ENCODE data around the gene YTHDC1. TPM values are rescaled to one million over a fixed set of nuclear protein-coding genes. Genes with fewer than 3 reads are reported as not detected.
A peak's percentile ranks its signal among the peaks of the same experiment; 100 is the strongest.

YTHDC1 gene
- total RNA-seq, 4 donors from 2014 or later: 28.0 to 73.1 (median 34.9) TPM

DNA sequence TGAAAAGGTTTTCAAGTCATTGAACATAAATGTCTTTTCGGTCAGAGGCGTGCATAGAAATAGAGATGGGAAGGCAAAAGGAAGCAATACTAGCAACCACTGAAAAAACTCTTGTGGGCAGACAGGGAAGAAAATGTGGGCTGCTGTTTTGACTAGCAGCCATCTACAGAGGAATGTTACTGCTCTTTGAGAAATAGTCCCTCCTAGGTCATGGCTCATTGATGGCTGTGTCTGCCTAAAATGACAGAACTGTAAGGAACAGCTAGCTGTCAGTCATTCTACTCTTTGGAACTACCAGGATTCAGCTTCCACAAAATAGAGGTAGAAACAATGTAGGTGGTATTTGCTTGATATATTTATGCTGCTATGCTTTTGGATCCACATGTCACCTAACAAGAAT lies 77.5 kb downstream of the YTHDC1 start:
- no peaks in the 10 kb centered on the region for H3K36me3 ChIP-seq
- no peak overlapping the region for H3K4me3 ChIP-seq
- H3K27me3 ChIP-seq: no peaks in the 10 kb centered on the region
- no peaks in the 10 kb centered on the region for H3K4me1 ChIP-seq
- ATAC-seq (no peak), DNase-seq (no peak)
- H3K27ac ChIP-seq: no peak overlapping the region
- intact Hi-C loops (cut with DNase I; ENCODE audit: low total_unique reads): loop anchor here (1.0 kb wide), 1 partner anchor 104 kb away; no protein-coding TSS in a partner anchor
- no peaks in the 10 kb centered on the region for H3K9me3 ChIP-seq
- in situ Hi-C loops (cut with MboI; ENCODE audit: low sequenced_read_pairs in 4 of 4): loop anchor here in 3 of 4 donors (5.0 kb wide), 1 partner anchor 110 kb away; no protein-coding TSS in a partner anchor
- no peak for TF ChIP-seq POLR2A (IDR thresholded peaks at IDR 0.05)
- TF ChIP-seq, protein P1, sequence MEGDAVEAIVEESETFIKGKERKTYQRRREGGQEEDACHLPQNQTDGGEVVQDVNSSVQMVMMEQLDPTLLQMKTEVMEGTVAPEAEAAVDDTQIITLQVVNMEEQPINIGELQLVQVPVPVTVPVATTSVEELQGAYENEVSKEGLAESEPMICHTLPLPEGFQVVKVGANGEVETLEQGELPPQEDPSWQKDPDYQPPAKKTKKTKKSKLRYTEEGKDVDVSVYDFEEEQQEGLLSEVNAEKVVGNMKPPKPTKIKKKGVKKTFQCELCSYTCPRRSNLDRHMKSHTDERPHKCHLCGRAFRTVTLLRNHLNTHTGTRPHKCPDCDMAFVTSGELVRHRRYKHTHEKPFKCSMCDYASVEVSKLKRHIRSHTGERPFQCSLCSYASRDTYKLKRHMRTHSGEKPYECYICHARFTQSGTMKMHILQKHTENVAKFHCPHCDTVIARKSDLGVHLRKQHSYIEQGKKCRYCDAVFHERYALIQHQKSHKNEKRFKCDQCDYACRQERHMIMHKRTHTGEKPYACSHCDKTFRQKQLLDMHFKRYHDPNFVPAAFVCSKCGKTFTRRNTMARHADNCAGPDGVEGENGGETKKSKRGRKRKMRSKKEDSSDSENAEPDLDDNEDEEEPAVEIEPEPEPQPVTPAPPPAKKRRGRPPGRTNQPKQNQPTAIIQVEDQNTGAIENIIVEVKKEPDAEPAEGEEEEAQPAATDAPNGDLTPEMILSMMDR (IDR thresholded peaks at IDR 0.05 in 4 of 5, conservative IDR thresholded peaks at IDR 0.05 in 1 of 5): no peak

DNA sequence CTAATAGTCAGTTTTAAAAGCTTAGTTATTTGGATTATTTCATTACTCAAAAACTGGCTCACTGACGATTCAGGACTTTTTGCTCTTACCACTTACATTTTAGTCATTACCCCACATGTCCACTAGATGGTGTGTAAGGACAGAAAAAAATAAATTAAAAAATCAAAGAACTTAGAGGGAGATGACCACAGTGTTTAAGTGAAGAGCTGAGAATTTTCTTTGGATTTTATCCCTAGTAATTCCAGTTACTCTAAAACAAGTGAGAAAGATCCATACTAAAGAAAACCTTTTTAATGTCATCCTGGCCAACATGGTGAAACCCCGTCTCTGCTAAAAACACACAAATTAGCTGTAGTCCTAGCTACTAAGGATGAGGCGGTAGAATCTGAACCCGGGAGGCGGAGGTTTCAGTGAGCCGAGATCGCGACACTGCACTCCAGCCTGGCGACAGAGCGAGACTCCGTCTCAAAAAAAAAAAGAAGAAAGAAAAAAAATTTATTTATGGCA lies 78.0 kb downstream of the YTHDC1 start:
- ATAC-seq: peak in 1 of 2 donors; percentile 42
- DNase-seq: no peak
- no peaks in the 10 kb centered on the region for H3K4me1 ChIP-seq
- in situ Hi-C loops (cut with MboI; ENCODE audit: low sequenced_read_pairs in 4 of 4): loop anchor here in 3 of 4 donors (5.0 kb wide), 1 partner anchor 110 kb away; no protein-coding TSS in a partner anchor
- TF ChIP-seq POLR2A (IDR thresholded peaks at IDR 0.05): no peak
- TF ChIP-seq, protein P1 (IDR thresholded peaks at IDR 0.05 in 4 of 5, conservative IDR thresholded peaks at IDR 0.05 in 1 of 5): peak; percentile 51 to 76 (median 73)
- intact Hi-C loops (cut with DNase I; ENCODE audit: low total_unique reads): loop anchor here (1.0 kb wide), 1 partner anchor 104 kb away; no protein-coding TSS in a partner anchor
- H3K4me3 ChIP-seq: no peak overlapping the region
- no peaks in the 10 kb centered on the region for H3K27me3 ChIP-seq
- H3K27ac ChIP-seq: no peak overlapping the region
- H3K36me3 ChIP-seq: no peaks in the 10 kb centered on the region
- H3K9me3 ChIP-seq: no peaks in the 10 kb centered on the region

DNA sequence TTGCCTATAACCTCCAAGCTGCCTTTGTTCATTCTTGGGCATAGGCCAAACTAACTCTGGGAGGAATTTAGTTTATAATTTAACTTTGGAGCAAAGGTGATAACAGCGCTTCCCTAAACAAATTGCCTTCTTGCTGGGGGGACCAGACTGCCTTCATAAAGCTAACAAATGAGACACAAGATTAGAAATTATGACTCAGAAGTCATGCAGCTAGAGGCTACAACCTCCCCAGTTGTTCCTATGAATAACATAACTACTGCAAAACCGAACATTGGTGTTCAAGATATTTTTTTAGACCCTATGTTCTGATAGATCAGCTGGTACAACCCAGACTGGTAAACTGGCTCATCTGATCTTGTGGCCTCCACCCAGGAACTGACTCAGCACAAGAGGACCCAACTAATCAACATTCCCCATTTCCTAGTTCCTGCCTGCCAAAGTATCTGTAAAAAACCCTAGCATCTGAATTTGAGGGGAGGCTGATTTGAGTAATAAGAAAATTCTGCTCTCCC lies 82.4 kb downstream of the YTHDC1 start:
- Histone ChIP-seq H3K36me3 (no peaks in the 10 kb centered on the region), H3K4me3 (no peak overlapping the region), H3K9me3 (no peaks in the 10 kb centered on the region), H3K4me1 (no peaks in the 10 kb centered on the region), H3K27ac (no peak overlapping the region), H3K27me3 (no peaks in the 10 kb centered on the region)
- intact Hi-C loops (cut with DNase I; ENCODE audit: low total_unique reads) (no loop called here), in situ Hi-C loops (cut with MboI; ENCODE audit: low sequenced_read_pairs in 4 of 4) (no loop called here)
- ATAC-seq: no peak
- no peak for TF ChIP-seq POLR2A (IDR thresholded peaks at IDR 0.05)
- TF ChIP-seq, protein P1 (IDR thresholded peaks at IDR 0.05 in 4 of 5, conservative IDR thresholded peaks at IDR 0.05 in 1 of 5): no peak
- no peak for DNase-seq

DNA sequence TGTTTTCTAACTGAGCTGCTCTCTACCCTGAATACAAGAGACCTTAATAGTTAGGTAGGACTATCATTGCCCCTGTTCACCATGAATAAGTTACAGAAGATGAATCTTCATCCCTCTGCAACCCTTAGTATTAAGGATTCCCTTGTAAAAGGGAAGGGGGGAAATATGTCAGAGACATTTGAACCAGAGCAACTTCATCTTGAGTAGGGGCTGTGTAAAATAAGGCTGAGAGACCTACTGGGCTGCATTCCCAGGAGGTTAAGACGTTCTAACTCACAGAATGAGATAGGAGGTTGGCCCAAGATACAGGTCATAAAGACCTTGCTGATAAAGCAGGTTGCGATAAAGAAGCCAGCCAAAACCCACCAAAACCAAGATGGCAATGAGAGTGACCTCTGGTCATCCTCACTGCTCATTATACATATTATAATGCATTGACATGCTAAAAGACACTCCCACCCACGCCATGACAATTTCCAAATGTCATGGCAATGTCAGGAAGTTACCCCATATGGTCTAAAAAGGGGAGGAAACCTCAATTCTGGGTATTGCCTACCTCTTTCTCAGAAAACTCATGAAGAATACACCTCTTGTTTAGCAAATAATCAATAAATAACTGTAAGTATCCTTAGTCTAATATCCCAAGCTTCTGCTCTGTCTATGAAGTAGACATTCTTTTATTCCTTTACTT lies 84.9 kb downstream of the YTHDC1 start:
- no peaks in the 10 kb centered on the region for H3K36me3 ChIP-seq
- ATAC-seq (no peak), DNase-seq (no peak)
- no peak for TF ChIP-seq POLR2A (IDR thresholded peaks at IDR 0.05)
- TF ChIP-seq, protein P1 (IDR thresholded peaks at IDR 0.05 in 4 of 5, conservative IDR thresholded peaks at IDR 0.05 in 1 of 5): no peak
- no peaks in the 10 kb centered on the region for H3K27me3 ChIP-seq
- no peaks in the 10 kb centered on the region for H3K9me3 ChIP-seq
- no peaks in the 10 kb centered on the region for H3K4me1 ChIP-seq
- no peak overlapping the region for H3K4me3 ChIP-seq
- H3K27ac ChIP-seq: no peak overlapping the region
- in situ Hi-C loops (cut with MboI; ENCODE audit: low sequenced_read_pairs in 4 of 4) (no loop called here), intact Hi-C loops (cut with DNase I; ENCODE audit: low total_unique reads) (no loop called here)

Other genes with a start within 250 kb of the YTHDC1 start
- not detected for gene TMPRSS11F, start 220.2 kb downstream of the YTHDC1 start, total RNA-seq
- gene TMPRSS11B, start 104.4 kb downstream of the YTHDC1 start, total RNA-seq: not detected
- not detected for gene TMPRSS11E, start 97.4 kb upstream of the YTHDC1 start, total RNA-seq
- gene UGT2B17, start 226.2 kb upstream of the YTHDC1 start, total RNA-seq: 1 to 10 TPM in 1 of 4 donors, not detected in 3; 1.9 TPM